Left renal cortex interstitium (tissue), 4 donors: ENCODE results near the gene UNCX. TPM values are rescaled to one million over a fixed set of nuclear protein-coding genes. Genes with fewer than 3 reads are reported as not detected.
"Not testable (repeated sequence)": the region's sequence is repeated elsewhere in the genome, so short reads cannot be mapped to it uniquely, and the experiment has no call there.

Experiments
- DNase-seq, 4 donors: peaks; one replicate each; pipeline ENCODE4 v3.0.0-alpha.2; 2013; ENCODE audit warnings: low read depth in 4 of 4, low spot score in 2 of 4, missing footprints in 1 of 4
- polyA plus RNA-seq, 4 donors: library from polyadenylated mRNA; unstranded; fragments of 120-200 nt; gene quantifications; one replicate each; pipeline ENCODE4 v1.2.1, GENCODE V29; 2013; ENCODE audit not compliant: insufficient read length in 4 of 4

The UNCX gene
- polyA plus RNA-seq, 4 donors = 6.6 to 20.2 (median 15.1) TPM

DNA sequence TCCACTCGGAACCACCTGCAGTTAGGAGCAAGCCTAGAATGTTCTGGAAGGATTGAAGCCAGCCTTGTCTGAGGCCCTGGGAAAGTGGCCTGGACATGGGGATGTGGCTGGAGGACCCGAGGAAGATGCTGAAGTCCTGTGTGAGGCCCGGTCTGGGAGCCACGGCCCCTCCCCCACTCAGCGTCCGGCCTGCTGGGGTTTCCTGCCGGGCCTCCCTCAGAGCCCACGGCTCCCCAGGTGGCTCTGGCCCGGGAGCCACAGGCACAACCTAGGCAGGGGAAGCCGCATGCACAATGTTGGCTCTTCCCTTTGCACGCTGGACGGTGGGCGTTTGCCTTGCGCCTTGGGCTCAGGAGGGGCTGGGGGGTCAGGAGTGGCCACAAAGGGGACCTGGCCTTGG lies 39.0 kb downstream of the UNCX start:
- no peak for DNase-seq

DNA sequence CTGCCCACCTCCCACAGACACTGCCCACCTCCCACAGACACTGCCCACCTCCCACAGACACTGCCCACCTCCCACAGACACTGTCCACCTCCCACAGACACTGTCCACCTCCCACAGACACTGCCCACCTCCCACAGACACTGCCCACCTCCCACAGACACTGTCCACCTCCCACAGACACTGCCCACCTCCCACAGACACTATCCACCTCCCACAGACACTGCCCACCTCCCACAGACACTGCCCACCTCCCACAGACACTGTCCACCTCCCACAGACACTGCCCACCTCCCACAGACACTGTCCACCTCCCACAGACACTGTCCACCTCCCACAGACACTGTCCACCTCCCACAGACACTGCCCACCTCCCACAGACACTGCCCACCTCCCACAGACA lies 39.5 kb downstream of the UNCX start:
- not testable (repeated sequence) for DNase-seq

DNA sequence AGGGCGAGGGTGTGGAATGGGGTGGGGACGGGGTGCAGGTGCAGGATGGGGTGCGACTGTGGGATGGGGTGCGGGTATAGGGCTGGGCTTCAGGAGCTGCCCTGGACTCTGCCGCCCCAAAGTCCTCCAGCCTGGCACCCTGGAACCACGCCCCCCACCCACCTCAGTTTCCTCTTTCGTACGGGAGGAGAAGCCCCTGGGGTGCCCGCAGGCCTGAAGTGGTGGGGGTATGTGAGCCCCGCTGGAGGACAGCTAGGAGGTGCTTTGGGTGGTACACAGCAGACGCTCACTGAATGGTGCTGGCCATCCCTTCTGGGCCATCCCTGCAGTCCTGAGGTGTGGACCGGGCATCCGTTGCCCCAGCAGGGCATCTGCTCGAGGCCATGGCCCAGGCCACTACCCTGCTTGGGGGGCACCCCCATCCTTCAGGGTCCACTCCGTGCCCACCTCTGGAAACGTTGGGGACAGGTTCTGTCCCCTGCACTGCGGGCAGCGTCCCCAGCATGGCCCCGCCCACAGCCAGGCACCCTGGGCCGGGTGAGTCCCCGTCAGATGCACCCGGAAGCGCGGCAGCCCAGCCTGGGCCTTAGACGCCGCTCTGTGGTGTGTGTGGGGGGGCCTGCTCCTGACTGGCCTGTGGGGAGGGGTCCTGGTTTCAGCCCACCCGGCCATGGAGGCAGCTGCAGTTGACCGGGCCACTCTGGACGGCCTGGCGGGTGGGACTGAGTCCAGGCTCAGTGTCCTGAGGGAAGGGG lies 41.6 kb downstream of the UNCX start:
- no peak for DNase-seq

DNA sequence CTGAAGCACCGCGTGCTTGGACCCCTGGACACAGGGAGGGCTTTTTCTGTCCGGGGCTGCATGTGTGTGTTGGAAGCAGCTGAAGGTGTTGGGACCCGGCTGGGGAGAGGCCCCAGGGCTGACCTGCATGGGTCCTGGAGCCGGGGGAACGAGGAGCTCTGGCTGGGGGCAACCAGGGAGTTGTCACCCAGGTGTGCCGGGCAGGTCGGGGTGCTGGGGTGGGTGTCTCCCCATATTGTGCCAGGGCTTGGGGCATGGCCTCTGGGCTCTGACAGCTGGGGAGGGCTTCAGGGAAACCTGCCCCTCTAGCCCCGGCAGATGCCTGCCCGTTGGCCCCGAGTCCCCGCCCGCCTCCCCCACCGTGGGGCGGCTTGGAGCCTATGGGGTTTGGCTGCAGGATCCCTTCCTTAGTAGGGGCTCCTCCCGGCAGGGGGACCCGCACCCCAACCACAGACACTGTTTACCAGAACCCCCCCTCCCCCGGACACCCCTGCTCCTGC lies 42.3 kb downstream of the UNCX start:
- no peak for DNase-seq

DNA sequence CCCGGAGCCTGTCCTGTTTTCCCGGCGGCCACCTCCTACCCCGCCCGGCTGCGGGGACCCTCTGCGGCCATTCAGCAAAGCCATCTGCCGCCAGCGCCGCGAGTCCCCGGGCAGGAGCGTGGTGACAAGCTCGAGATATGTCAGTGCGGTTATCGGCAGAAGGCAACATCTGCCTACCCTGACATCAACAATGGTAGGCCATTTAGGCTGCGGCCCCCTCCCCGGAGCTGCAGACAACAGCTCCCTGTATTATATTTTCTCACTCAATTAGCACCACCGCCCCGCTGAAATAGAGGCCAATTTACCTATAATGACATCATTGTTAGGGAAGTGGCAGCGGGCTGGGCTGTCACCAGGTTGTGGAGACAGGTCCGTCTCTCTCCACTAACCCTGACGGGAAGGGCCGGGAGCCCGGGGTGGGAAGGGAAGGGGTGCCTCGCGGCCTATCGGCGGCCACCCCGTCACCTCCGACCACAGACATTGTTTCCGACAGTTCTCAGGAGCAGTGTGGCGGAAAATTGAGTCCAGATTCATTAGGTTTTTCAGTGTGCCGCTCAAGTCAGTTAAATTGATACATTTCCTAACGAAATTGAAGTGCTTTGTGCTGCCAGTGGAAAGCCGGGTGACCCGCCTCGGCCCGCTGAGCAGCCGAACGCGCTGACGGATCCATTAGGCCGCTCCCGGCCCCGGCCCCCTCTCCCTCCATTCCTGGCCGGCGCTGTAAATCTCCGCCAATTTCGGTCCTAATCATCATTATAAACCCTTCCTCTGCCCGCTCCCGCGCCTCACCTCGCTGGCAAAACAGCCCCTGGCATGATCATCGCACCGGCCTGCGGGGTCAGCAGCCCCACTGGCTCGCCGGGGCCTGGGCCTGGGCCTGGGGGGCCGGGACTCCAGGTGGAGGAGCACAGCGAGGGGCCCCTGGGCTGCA lies 43.0 kb downstream of the UNCX start:
- no peak for DNase-seq

DNA sequence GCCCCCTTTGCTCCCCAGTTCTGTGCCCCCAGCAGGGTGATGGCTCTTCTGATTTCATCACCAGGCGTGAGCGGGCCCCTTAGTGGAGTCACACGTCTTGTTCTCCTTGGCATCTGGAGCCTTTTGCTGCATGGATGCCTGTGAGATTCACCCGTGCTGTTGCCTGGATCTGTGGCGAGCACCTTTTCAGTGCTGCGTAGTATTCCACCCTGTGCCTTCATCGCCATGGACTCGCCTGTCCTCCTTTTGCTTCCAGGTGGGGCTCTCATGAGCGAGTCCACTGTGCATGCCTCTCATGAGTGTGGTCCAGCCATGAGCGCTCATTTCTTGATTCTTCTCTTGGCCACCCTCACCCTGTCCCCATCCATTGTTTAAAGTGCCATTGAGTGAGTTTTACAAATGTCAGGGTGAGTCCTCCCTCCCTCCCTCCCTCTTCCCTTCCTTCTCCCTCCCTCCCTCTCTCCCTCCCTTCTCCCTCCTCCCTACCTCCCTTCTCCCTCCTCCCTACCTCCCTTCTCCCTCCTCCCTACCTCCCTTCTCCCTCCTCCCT lies 44.0 kb downstream of the UNCX start:
- no peak for DNase-seq

DNA sequence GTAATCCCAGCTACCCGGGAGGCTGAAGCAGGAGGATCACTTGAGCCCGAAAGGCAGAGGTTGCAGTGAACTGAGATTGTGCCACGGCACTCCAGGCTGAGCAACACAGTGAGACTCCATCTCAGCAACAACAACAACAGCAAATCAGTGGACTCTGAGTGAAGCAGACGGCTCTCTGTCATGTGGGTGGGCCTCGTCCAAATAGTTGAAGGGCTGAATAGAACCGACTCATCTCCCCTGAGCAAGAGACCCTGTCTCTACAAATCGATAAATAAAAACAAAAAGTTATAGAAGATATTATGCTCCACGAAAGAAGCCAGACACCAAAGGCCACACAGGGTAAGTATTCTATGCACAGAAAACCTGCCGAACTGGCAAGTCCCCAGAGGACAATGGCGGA lies 45.9 kb downstream of the UNCX start:
- DNase-seq = no peak

DNA sequence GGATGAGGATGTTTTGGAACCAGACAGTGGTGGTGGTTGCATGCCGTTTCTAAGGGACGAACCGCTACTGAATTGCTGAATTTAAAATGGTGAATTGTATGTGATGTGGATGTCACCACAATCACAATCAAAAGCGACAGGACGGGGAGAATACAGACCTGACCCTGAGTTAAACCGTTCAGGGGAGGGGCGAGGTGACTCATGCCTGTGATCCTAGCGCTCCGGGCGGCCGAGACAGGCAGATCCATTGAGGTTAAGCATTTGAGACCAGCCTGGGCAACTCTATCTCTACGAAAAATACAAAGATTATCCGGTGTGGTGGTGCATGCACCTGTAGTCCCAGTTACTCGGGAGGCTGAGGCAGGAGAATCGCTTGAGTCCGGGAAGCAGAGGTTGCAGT lies 46.4 kb downstream of the UNCX start:
- no peak for DNase-seq

DNA sequence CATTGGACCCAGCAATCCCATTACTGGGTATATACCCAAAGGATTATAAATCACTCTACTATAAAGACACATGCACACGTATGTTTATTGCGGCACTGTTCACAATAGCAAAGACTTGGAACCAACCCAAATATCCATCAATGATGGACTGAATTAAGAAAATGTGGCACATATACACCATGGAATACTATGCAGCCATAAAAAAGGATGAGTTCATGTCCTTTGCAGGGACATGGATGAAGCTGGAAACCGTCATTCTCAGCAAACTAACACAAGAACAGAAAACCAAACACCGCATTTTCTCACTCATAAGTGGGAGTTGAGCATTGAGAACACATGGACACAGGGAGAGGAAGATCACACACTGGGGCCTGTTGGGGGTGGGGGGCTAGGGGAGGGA lies 47.2 kb downstream of the UNCX start:
- DNase-seq = not testable (repeated sequence)

DNA sequence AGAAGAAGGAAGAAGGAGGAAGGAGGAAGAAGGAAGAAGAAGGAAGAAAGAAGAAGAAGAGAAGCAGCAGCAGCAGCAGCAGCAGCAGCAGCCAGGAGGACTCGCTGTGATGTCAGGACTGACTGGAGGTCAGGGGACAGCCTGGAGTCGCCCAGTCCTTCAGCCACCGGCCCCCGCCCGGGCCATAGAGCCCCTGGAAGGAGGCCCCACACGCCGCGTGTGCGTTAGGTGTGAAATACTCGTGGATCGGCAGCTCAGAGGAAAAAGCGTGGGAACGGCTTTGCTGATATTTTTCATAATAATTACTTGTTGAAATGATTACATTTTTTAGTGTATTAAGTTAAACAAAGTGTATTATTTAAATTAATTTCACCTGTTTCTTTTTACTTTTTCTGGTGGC lies 48.4 kb downstream of the UNCX start:
- no peak for DNase-seq

DNA sequence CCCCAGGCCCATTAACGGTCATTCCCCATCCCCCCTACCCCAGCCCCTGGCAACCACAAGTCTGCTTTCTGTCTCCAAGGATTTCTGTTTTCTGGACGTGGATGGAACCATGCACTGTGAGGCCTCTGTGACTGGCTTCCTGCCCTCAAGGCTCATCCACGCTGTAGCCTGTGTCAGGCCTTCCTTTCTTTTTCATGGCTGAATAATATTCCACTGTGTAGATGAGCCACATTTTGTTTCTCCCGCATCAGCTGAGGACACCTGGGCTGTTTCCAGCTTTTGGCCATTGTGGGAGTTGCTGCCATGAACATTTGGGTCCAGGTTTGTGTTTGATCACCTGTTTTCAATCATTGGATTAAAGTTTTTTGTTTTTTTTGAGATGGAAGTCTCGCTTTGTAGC lies 50.0 kb downstream of the UNCX start:
- no peak for DNase-seq

DNA sequence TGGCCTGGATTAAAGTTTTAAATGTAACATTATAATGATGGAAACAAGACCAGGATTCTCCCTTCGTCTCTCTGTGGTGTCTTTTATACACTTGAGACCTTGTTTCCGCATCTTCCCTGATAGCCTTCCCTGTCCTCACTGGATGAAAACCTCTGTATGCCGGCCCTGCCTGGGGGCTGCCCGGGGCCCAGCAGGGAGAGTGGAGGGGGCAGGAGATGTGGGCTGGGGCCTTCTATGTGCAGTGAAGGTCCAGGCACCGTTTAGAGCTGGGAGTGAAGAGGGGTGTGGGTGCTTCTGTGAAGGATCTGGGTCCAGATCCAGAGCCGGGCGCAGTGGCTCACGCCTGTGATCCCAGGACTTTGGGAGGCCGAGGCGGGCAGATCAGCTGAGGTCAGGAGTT lies 50.7 kb downstream of the UNCX start:
- DNase-seq = no peak

DNA sequence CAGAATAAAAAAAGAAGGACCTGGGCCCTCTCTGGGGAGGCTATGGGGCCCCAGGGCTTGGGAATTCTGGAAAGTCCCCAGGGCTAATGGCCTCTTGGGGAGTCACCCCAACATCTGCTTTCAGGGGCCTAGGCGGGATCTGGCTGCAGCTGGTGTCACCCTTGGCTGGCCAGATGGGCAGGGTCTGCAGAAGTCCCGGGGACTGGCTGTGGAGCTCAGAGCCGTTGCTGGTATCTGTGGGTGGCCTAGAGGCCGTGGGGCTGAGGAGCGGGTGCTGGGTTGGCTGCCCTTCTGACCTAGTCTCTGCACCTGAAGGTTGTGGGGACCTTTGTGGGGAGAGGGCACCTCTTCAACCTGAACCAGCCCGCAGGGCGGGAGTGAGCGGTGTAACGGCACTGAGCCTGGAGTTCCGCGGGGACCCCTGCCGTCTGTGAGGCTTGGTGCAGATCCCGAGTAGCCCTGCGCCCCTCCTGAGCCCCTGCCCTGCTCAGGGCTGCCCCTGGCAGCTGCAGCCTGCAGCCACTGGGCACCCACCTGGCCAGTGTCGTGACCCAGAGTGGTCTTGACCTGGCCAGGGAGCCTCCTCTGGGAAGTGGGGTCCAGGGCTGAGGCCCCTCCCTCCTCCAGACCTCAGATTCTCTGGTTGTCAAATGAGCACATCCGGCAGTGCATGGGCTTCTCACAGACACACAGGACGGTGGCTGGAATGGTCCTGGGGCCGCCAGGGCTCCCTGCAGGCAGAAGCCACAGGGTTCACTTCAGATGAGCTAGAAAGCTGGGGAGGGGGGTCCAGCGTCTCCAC lies 51.5 kb downstream of the UNCX start:
- no peak for DNase-seq

DNA sequence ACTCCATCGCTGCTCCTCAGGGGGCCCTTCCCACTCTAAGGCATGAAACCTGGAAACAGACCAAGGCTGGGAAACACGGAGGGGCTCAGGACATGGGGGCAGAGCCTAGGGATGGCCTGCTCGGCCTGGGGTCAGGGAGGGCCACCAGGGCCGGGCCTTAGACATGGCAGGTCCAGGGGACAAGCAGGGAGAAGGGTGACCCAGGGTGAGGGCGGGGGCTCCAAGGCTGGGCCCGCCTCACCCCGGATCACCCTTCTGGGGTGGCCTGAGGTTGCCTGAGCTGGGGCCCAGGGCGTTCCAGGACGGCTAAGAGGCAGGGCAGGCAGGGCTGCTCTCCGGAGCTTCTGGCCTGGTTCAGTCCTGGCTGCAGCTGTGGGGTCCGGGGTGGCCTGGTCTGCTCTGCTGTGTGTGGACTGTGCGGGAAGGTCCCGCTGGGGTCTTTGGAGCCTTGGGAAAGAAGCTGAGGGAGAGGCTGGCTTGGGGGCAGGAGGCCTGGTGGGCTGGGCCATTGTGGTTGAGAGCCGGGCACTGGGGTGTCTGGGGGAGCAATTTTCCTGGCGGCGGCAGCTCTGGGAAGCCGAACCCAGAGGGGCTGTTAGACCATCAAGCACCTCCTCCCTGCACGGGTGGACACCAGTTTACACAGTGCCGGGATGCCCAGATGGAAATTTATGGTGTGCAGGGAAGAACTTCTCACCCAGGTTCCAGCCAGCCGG lies 52.2 kb downstream of the UNCX start:
- no peak for DNase-seq

DNA sequence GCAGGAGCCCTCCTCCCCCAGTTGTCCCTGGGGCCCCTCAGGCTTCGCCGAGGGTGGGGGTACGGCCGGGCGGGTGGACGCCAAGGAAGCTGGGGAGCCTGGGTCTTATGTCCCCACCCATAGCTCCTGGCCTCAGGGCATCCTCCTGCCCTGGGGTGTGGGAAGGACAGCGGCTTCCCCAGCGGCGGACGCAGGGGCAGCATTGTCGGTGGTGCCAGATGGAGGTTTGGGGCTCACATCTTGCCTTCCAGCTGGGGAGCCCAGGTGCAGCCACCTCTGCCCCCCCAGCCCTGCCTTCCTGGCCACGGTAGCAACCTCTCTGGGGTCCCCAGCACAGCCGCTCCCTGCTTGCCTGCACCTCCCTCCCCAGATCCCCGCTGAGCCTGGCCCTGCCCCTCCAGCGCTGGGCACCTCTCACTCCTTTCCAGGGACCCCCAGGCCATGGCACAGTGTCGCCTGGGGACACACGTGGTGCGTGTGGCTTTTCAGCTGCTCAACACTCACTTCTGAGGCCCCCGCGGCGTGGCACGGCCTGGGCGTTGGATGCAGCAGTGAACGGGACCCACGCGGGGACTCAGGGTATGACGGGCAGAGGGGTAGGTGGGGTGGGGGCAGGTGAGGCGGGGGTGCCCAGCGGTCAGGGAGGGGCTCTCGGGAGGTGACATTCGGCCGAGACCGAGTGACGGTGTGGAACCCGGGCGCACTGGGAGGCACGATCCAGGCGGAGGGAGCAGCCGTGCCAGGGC lies 53.1 kb downstream of the UNCX start:
- no peak for DNase-seq
